ENCODE measurements around the gene SPTB.
A peak's percentile ranks its signal among the peaks of the same experiment; 100 is the strongest.

Gene SPTB

GRCh38 chr14:64705381-64706118 is 174.2 kb downstream of the SPTB start:
- no peak for DNase-seq

- no peak for DNase-seq
These were observed 174.8 kb downstream of the SPTB start for GRCh38 chr14:64704743-64705380.

GRCh38 chr14:64704143-64704742 is 175.5 kb downstream of the SPTB start, which contains the start of gene PLEKHG3:
PLEKHG3 (plus strand) TSS chr14:64704424; CDS start chr14:64727632, 23,208 bp downstream.
- no peak for DNase-seq

- DNase-seq, result peak; percentile 54
These were observed 176.1 kb downstream of the SPTB start for GRCh38 chr14:64703395-64704142.

- no peak for DNase-seq
These were observed 177.0 kb downstream of the SPTB start for GRCh38 chr14:64702493-64703394.

GRCh38 chr14:64701660-64702059 is 178.0 kb downstream of the SPTB start:
- no peak for DNase-seq

- DNase-seq, result no peak
These were observed 178.8 kb downstream of the SPTB start for GRCh38 chr14:64700894-64701293.

- DNase-seq, result no peak
These were observed 179.4 kb downstream of the SPTB start for GRCh38 chr14:64700290-64700689.

- DNase-seq, result peak; percentile 88
These were observed 180.8 kb downstream of the SPTB start for GRCh38 chr14:64698903-64699302.

- no peak for DNase-seq
These were observed 183.3 kb downstream of the SPTB start for GRCh38 chr14:64696355-64696857.
